GM21360 (cell line): ENCODE results near the gene LSR.
"Not testable (repeated sequence)": the region's sequence is repeated elsewhere in the genome, so short reads cannot be mapped to it uniquely, and the experiment has no call there.

Experiments used
- ATAC-seq: cut with Tn5 transposase; IDR thresholded peaks from one replicate; pipeline ENCODE4 v1.9.1; 2021; ENCODE audit warnings: mild to moderate bottlenecking, moderate library complexity; ENCODE audit not compliant: unreplicated experiment

The LSR gene

GRCh38 chr19:35216833-35217648, 31.8 kb upstream of the LSR start:
- no peak for ATAC-seq

GRCh38 chr19:35217649-35217990, 31.2 kb upstream of the LSR start:
- no peak for ATAC-seq

- no peak for ATAC-seq
Observed at GRCh38 chr19:35219008-35219407, 29.8 kb upstream of the LSR start.

GRCh38 chr19:35220315-35220921, 28.4 kb upstream of the LSR start:
- no peak for ATAC-seq

DNA sequence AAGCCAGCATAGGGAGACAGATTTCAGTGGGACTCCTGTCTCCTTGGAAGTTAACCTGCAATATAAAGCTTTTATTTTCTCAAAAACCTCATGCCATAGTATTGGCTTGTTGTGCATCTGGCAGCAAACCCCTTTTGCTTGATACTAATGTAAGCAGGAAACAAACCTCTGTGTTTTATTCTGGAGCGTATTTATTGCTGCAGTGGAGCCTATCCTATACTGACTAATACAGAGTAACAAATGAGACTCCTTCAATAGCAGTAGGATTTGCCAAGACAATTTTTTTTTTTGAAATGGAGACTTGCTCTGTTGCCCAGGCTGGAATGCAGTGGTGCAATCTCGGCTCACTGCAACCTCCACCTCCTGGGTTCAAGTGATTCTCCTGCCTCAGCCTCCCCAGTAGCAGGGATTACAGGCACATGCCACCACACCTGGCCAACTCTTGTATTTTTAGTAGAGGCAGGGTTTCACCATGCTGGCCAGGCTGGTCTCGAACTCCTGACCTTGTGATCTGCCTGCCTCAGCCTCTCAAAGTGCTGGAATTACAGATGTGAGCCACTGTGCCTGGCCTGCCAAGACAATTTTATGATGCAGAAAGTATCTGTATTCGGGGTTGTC, 27.7 kb upstream of the LSR start:
- not testable (repeated sequence) for ATAC-seq

- no peak for ATAC-seq
Observed at GRCh38 chr19:35222373-35223015, 26.3 kb upstream of the LSR start.

DNA sequence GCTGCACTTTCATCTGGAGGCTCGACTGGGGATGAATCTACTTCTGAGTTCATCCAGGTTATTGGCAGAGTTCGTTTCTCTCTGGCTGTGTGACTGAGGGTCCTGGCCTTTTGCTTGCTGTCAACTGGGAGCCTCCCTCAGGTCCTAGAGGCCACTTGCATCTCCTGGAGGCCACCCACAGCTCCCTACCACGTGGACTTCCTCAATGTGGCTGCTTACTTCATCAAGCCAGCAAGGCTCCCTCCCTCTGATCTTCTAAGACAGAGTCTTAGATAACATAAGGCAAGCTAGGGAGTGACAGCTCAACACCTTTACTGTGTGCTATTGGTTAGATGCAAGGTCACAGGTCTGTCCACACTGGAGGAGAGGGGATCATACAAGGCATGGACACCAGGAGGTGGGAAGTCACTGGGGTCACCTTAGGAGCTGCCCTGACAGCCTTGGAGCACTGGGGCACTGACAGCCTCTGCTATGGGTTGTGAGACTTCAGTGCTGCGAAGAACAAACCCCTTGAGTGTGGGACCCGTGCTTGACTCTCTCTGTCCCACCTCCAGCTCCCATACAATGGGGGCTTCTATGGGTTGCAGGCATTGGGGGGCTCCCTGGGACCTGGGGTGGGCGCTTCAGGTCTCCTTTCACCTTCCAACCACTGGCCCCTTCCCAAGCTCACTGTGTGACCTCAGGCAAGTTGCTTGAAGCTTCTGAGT, 25.6 kb upstream of the LSR start:
- no peak for ATAC-seq

- ATAC-seq, result no peak
Observed at GRCh38 chr19:35223862-35224505, 24.8 kb upstream of the LSR start.

GRCh38 chr19:35224681-35225571, 23.9 kb upstream of the LSR start:
- no peak for ATAC-seq

- no peak for ATAC-seq
Observed at GRCh38 chr19:35225951-35226350, 22.9 kb upstream of the LSR start.

GRCh38 chr19:35226748-35227147, 22.1 kb upstream of the LSR start:
- no peak for ATAC-seq

GRCh38 chr19:35228177-35228930, 20.4 kb upstream of the LSR start, which contains the start of gene FAM187B:
Gene FAM187B, minus strand, starts transcription at chr19:35228739. Its CDS starts 59 bp downstream, at chr19:35228680.
- ATAC-seq, result no peak

DNA sequence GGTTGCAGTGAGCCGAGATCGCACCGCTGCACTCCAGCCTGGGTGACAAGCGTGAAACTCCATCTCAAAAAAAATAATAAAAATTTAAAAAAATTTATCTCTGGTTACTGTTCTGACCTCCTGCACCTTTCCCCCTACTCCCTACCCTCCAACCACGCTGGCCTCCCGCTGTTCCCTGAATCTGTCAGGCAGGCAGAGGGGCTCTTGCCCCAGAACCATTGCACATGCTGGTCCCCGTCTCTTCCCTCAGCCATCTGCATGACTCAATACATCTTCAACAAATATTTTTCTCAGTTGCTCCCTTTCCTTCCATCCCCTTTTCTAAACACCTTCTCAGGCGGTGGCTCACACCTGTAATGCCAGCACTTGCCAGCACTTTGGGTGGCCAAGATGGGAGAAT, 19.2 kb upstream of the LSR start:
- no peak for ATAC-seq

GRCh38 chr19:35231956-35232645, 16.7 kb upstream of the LSR start:
- ATAC-seq, result no peak

GRCh38 chr19:35232912-35233311, 15.9 kb upstream of the LSR start:
- ATAC-seq, result no peak

GRCh38 chr19:35236638-35237400, 12.0 kb upstream of the LSR start:
- no peak for ATAC-seq

- not testable (repeated sequence) for ATAC-seq
Observed at GRCh38 chr19:35239597-35239996, 9.2 kb upstream of the LSR start.
